Measurements from ENCODE around the gene FBXO4.
"Not testable (repeated sequence)": the region's sequence is repeated elsewhere in the genome, so short reads cannot be mapped to it uniquely, and the experiment has no call there.

FBXO4 gene

GRCh38 chr5:41982858-41983257 is 57.8 kb downstream of the FBXO4 start:
- DNase-seq (ENCODE audit: low spot score): not testable (repeated sequence)

- DNase-seq (ENCODE audit: low spot score): no peak
These were observed 58.2 kb downstream of the FBXO4 start for GRCh38 chr5:41983284-41983683.

GRCh38 chr5:41985945-41986695 is 61.0 kb downstream of the FBXO4 start:
- DNase-seq (ENCODE audit: low spot score): no peak

All from activated CD4-positive, alpha-beta T cell treated with anti-CD3 and anti-CD28 coated beads, Interleukin-2, Interleukin-4, amounts not matched to agents 100 ng/mL and 50 ng/mL, durations not matched to agents 16 hours and 8 hours (primary cell).